Hepatocyte (in vitro differentiated cells): ENCODE data around the gene NHLH1.

Experiments
- EZH2 ChIP-seq: fragments of 200-600 bp; sonication (generic); IDR thresholded peaks from 2 replicates; pipeline ENCODE4 v1.6.1; 2016; ENCODE audit warnings: antibody characterized with exemption, mild to moderate bottlenecking, borderline replicate concordance
- EZH2phosphoT487 ChIP-seq: fragments of 200-600 bp; sonication (generic); IDR thresholded peaks from one replicate; pipeline ENCODE4 v1.6.1; 2018; ENCODE audit warnings: antibody characterized with exemption, mild to moderate bottlenecking, low read depth, moderate library complexity; ENCODE audit not compliant: unreplicated experiment, severe bottlenecking
- TF ChIP-seq, protein P1 (sequence below): fragments of 200-600 bp; sonication (generic); IDR thresholded peaks from 2 replicates; pipeline ENCODE4 v1.5.1; 2016; ENCODE audit warnings: antibody characterized with exemption, mild to moderate bottlenecking; ENCODE audit not compliant: poor library complexity

DNA sequence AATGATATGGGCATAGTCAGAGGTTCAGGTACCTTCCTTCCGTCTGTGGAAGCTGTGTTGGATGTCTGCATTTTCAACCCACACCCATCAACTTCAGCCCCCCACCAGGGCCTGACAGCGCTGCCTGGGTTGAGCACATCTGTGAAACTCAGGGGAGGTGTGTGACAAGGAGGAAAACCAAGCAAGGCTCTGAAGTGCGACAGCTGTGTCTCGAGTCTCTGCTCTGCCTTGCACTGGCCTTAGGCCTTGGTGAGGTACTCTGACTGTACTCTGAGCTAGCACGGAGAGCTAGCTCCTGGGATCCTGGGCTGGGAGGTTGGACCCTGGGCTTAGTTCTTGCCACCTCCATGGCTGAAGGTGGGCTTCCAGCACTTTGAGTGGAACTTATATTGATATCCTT is 42.6 kb downstream of the NHLH1 start:
- TF ChIP-seq EZH2phosphoT487 (no peak), EZH2 (no peak)
- TF ChIP-seq, protein P1, sequence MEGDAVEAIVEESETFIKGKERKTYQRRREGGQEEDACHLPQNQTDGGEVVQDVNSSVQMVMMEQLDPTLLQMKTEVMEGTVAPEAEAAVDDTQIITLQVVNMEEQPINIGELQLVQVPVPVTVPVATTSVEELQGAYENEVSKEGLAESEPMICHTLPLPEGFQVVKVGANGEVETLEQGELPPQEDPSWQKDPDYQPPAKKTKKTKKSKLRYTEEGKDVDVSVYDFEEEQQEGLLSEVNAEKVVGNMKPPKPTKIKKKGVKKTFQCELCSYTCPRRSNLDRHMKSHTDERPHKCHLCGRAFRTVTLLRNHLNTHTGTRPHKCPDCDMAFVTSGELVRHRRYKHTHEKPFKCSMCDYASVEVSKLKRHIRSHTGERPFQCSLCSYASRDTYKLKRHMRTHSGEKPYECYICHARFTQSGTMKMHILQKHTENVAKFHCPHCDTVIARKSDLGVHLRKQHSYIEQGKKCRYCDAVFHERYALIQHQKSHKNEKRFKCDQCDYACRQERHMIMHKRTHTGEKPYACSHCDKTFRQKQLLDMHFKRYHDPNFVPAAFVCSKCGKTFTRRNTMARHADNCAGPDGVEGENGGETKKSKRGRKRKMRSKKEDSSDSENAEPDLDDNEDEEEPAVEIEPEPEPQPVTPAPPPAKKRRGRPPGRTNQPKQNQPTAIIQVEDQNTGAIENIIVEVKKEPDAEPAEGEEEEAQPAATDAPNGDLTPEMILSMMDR = no peak
